GM12878 (cell line): ENCODE data around the gene CNOT8. TPM values are rescaled to one million over a fixed set of nuclear protein-coding genes. Genes with fewer than 3 reads are reported as not detected.

Experiments used
- ATAC-seq: fragments of 200-7000 bp; cut with Tn5 transposase; 3 replicates; pipeline ENCODE4 v1.9.1; 2020; ENCODE audit warnings: mild to moderate bottlenecking, moderate library complexity
- BruUV-seq: library from RNA; stranded (reverse); fragments of 400-500 nt; replicated peaks from 2 replicates; lab custom pipeline; 2021; lab: Mats Ljungman, UMichigan
- CTCF ChIA-PET: fragments of 300-600 bp; sonication (Branson Sonifier 250); formaldehyde crosslinking; extraction: SDS; loops from one replicate; lab custom pipeline; 2021; ENCODE audit warnings: inconsistent platforms; lab: Yijun Ruan, JAX
- POLR2A ChIA-PET: fragments of 350-600 bp; formaldehyde crosslinking; extraction: SDS; loops from one replicate; lab custom pipeline; 2021; ENCODE audit warnings: inconsistent platforms; lab: Charles Lee
- RAD21 ChIA-PET: fragments of 300-600 bp; sonication (Branson Sonifier 250); formaldehyde crosslinking; loops from one replicate; lab custom pipeline; 2023; ENCODE audit warnings: antibody characterized with exemption; ENCODE audit not compliant: unreplicated experiment; lab: Charles Lee
- SMC1A ChIA-PET: fragments of 300-600 bp; sonication (Branson Sonifier 250); formaldehyde crosslinking; loops from one replicate; lab custom pipeline; 2023; ENCODE audit not compliant: unreplicated experiment, uncharacterized antibody; lab: Charles Lee
- DNase-seq: peaks from one replicate; pipeline ENCODE4 v3.0.0-alpha.2; 2011; ENCODE audit warnings: low read depth, low spot score
- FAIRE-seq: peaks from 3 replicates; lab custom pipeline; 2011; peaks lifted over from hg19 to GRCh38; lab: Jason Lieb, UNC
- H2AFZ ChIP-seq: 2 replicates; pipeline ENCODE4 v1.6.0; 2011; ENCODE audit warnings: low read depth, low read length, control low read depth; ENCODE audit not compliant: control insufficient read depth
- H3K27ac ChIP-seq: 2 replicates; pipeline ENCODE4 v1.5.1; 2011; ENCODE audit warnings: control low read depth; ENCODE audit not compliant: control insufficient read depth, insufficient read depth
- H3K27me3 ChIP-seq, 2 experiments: replicated peaks in 1 of 2; 2 replicates each; pipeline versions ENCODE4 v1.6.0 to v1.6.1; 2011; ENCODE audit warnings: low read length in 1 of 2; ENCODE audit not compliant: control insufficient read depth in 2 of 2, insufficient read depth in 2 of 2
- H3K36me3 ChIP-seq, 2 experiments: 2 replicates each; pipeline ENCODE4 v1.5.1; 2011; ENCODE audit warnings: low read length in 1 of 2; ENCODE audit not compliant: control insufficient read depth in 2 of 2, insufficient read depth in 2 of 2
- H3K4me1 ChIP-seq: 2 replicates; pipeline ENCODE4 v1.6.1; 2011; ENCODE audit warnings: mild to moderate bottlenecking, low read length, moderate library complexity, mixed read lengths; ENCODE audit not compliant: control insufficient read depth, insufficient read depth
- H3K4me2 ChIP-seq: 2 replicates; pipeline ENCODE4 v1.6.0; 2011; ENCODE audit warnings: control low read depth; ENCODE audit not compliant: control insufficient read depth, insufficient read depth
- H3K4me3 ChIP-seq: fragments of 200-600 bp; sonication (generic); 2 replicates; pipeline ENCODE4 v1.5.1; 2016
- H3K79me2 ChIP-seq: 2 replicates; pipeline ENCODE4 v1.6.0; 2011; ENCODE audit warnings: low read length; ENCODE audit not compliant: control insufficient read depth, insufficient read depth
- H3K9ac ChIP-seq: 2 replicates; pipeline ENCODE4 v1.8.0; 2011; ENCODE audit warnings: low read length, control low read depth, mixed read lengths; ENCODE audit not compliant: control insufficient read depth, insufficient read depth
- H3K9me3 ChIP-seq: replicated peaks from 3 replicates; pipeline ENCODE4 v1.5.1; 2011; ENCODE audit warnings: mild to moderate bottlenecking, low read length; ENCODE audit not compliant: control insufficient read depth, insufficient read depth
- H4K20me1 ChIP-seq: 2 replicates; pipeline ENCODE4 v1.6.0; 2011; ENCODE audit not compliant: control insufficient read depth, insufficient read depth
- CBX5 ChIP-seq: sonication (generic); IDR thresholded peaks from 2 replicates; pipeline ENCODE4 v1.6.1; 2016; ENCODE audit warnings: low read depth, moderate library complexity, mild to moderate bottlenecking, inconsistent platforms
- KLF5 ChIP-seq: fragments of 450-650 bp; IDR thresholded peaks from 2 replicates; pipeline ENCODE4 v1.6.1; 2014; ENCODE audit warnings: mild to moderate bottlenecking; ENCODE audit not compliant: partially characterized antibody
- PBX3 ChIP-seq: IDR thresholded peaks from 2 replicates; pipeline ENCODE4 v1.6.1; 2011; ENCODE audit warnings: mild to moderate bottlenecking, low read depth, low read length, moderate library complexity; ENCODE audit not compliant: insufficient replicate concordance
- ZNF217 ChIP-seq: fragments of 450-650 bp; IDR thresholded peaks from 2 replicates; pipeline ENCODE4 v1.6.1; 2017; ENCODE audit warnings: antibody characterized with exemption, mild to moderate bottlenecking
- ZNF592 ChIP-seq: fragments of 450-650 bp; IDR thresholded peaks from 2 replicates; pipeline ENCODE4 v1.6.1; 2017; ENCODE audit warnings: mild to moderate bottlenecking, moderate library complexity
- WGBS: methylation state at CpG from one replicate; pipeline ENCODE4 v1.1.6; 2016; ENCODE audit warnings: low lambda C conversion rate; ENCODE audit not compliant: insufficient replicate concordance, insufficient coverage; ENCODE audit errors: missing lambda C conversion rate; 5-methylcytosine and 5-hydroxymethylcytosine counted together
- in situ Hi-C: fragments of 300-500 bp; cut with MboI; formaldehyde crosslinking; loops from 9 replicates; pipeline ENCODE4 v1.14.3; 2018; ENCODE audit warnings: mixed read lengths
- intact Hi-C: fragments of 100-400 bp; cut with micrococcal nuclease; formaldehyde crosslinking; loops from one replicate; pipeline ENCODE4 v1.14.2; 2022; ENCODE audit not compliant: unreplicated experiment
- polyA plus RNA-seq, 11 experiments: library from polyadenylated mRNA; depleted of rRNA in 4 of 11; unstranded in 6 of 11; stranded (reverse) in 5 of 11; fragments of >200 nt; fragmentation: Nextera tagmentation in 4 of 11; fragmentation: Illumina TruSeq in 1 of 11; extraction: Ambion mirVana in 4 of 11; extraction: Trizol in 1 of 11; gene quantifications; 1 replicate in 1 of 11; 2 replicates in 10 of 11; pipeline versions ENCODE4 v1.2.1 to v1.2.3, GENCODE V29; 2011 to 2016; ENCODE audit warnings: inconsistent platforms in 2 of 11, missing spikeins in 2 of 11, low read depth in 1 of 11
- total RNA-seq, 4 experiments: library from RNA; depleted of rRNA in 3 of 4; stranded (reverse); fragments of >200 nt in 3 of 4; fragmentation: Illumina TruSeq in 1 of 4; extraction: Trizol in 1 of 4; gene quantifications; 2 replicates each; pipeline versions ENCODE4 v1.2.1 to v1.2.3, GENCODE V29; 2013 to 2021

The CNOT8 gene
- total and polyA plus RNA-seq, 10 of the 15 experiments (the other 5 are each of a cell fraction or from before 2014, with no cell fraction given) = 13.2 to 57.1 (median 39.0) TPM

GRCh38 chr5:154878642-154879335, 20.4 kb downstream of the CNOT8 start:
- Histone ChIP-seq H3K27me3 (no peaks in the 10 kb centered on the region), H2AFZ (no peak overlapping the region), H3K9me3 (peaks cover 7% of the 10 kb centered on the region), H3K4me1 (no peaks in the 10 kb centered on the region), H3K4me2 (no peak overlapping the region), H3K9ac (no peak overlapping the region), H3K27ac (no peak overlapping the region), H3K4me3 (no peak overlapping the region), H3K79me2 (no peaks in the 10 kb centered on the region), H4K20me1 (no peaks in the 10 kb centered on the region), H3K36me3 (peaks cover 4 to 12% of the 10 kb centered on the region in 2 experiments)
- intact Hi-C loops (no loop called here), in situ Hi-C loops (no loop called here)
- SMC1A ChIA-PET = interaction anchor here (0.7 kb wide), 1 partner anchor 14 kb away, joined by 4 read pairs; no protein-coding TSS in a partner anchor
- POLR2A ChIA-PET = no interaction called here
- RAD21 ChIA-PET = no interaction called here
- TF ChIP-seq ZNF217 (no peak), CBX5 (peak; percentile 98), PBX3 (no peak), ZNF592 (no peak), KLF5 (peak; percentile 41)
- no peak for DNase-seq
- CTCF ChIA-PET = interaction anchor here (0.7 kb wide), 1 partner anchor 58 kb away, joined by 6 read pairs; no protein-coding TSS in a partner anchor
- BruUV-seq = no TSS peak
- no peak for ATAC-seq
- 97% methylated on average over 14 of the region's 14 CpGs for WGBS
- FAIRE-seq = no peak
